HAP-1 (cell line): ENCODE data around the gene ADAMTS12.
"Not testable (repeated sequence)": the region's sequence is repeated elsewhere in the genome, so short reads cannot be mapped to it uniquely, and the experiment has no call there.

Experiments used
- DNase-seq, 2 experiments: peaks; one replicate each; pipeline ENCODE4 v3.0.0-alpha.2; 2016 to 2020; ENCODE audit warnings: low spot score in 2 of 2
- H3K27me3 ChIP-seq: fragments of 250-450 bp; sonication (Bioruptor Pico); 2 replicates; pipeline ENCODE4 v1.5.1; 2020; ENCODE audit warnings: low read depth, mild to moderate bottlenecking, moderate library complexity
- H3K36me3 ChIP-seq: fragments of 250-450 bp; sonication (Bioruptor Pico); replicated peaks from 2 replicates; pipeline ENCODE4 v1.5.1; 2020; ENCODE audit warnings: mild to moderate bottlenecking
- H3K4me1 ChIP-seq: fragments of 250-450 bp; sonication (Bioruptor Pico); 2 replicates; pipeline ENCODE4 v1.5.1; 2020; ENCODE audit warnings: mild to moderate bottlenecking
- H3K4me3 ChIP-seq: fragments of 250-450 bp; sonication (Bioruptor Pico); 2 replicates; pipeline ENCODE4 v1.5.1; 2020; ENCODE audit warnings: mild to moderate bottlenecking, moderate library complexity
- H3K9me3 ChIP-seq: fragments of 250-450 bp; sonication (Bioruptor Pico); 2 replicates; pipeline ENCODE4 v1.5.1; 2020; ENCODE audit warnings: mild to moderate bottlenecking, moderate library complexity
- in situ Hi-C: fragments of 300-500 bp; cut with MboI; formaldehyde crosslinking; loops from 3 replicates; pipeline ENCODE4 v1.14.3; 2020; ENCODE audit warnings: low sequenced_read_pairs, inconsistent platforms, mixed read lengths

ADAMTS12 gene

DNA sequence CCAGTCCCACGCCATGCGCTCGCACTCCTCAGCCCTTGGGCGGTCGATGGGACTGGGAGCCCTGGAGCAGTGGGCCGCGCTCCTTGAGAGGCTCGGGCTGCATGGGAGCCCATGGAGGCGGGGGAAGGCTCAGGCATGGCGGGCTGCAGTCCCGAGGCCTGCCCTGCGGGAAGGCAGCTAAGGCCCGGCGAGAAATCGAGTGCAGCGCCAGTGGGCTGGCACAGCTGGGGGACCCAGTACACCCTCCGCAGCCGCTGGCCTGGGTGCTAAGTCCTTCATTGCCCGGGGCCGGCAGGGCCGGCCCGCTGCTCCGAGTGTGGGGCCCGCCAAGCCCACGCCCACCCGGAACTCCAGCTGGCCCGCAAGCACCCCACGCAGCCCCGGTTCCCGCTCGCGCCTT lies 376.4 kb downstream of the ADAMTS12 start:
- in situ Hi-C loops, DNase-seq, H3K9me3 ChIP-seq, H3K27me3 ChIP-seq, H3K4me1 ChIP-seq, H3K4me3 ChIP-seq, H3K36me3 ChIP-seq: not testable (repeated sequence)

DNA sequence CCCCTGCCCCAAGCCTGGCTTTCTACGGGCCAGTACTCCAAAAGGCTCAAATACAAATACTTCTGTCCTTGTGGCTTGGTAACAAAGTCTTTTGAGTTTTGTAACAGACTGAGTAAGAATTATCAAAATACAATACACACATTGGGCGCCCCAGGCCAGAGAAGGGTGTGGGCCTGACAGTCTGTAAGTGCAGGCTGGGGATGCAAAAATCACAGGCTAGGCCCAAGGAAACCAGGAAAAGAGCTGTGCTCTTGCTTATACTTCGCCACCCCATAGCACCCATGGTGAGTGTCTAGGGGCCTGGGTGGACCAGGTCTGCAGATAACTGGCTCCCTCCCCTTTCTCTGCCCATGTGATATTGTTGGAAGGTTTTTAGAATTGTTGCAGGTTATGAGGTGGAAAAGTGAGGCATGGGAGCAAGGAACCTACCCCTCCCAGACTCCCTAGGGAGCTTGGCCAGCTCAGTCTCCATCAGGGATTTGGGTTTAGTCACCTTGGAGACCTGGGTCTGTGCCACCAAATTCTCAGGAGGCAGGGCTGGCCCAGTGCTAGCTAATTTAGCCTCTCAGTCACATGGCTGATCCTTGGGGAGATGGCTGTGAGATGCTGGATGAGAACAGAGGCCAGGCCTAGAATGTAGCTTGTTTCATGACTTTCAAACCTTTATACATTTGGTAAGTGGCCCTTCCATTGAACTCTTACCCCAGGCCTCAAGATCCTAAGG lies 378.2 kb downstream of the ADAMTS12 start:
- in situ Hi-C loops: no loop called here
- H3K27me3 ChIP-seq: no peaks in the 10 kb centered on the region
- H3K36me3 ChIP-seq: no peaks in the 10 kb centered on the region
- no peak overlapping the region for H3K4me3 ChIP-seq
- no peak for DNase-seq
- no peaks in the 10 kb centered on the region for H3K4me1 ChIP-seq
- no peaks in the 10 kb centered on the region for H3K9me3 ChIP-seq

DNA sequence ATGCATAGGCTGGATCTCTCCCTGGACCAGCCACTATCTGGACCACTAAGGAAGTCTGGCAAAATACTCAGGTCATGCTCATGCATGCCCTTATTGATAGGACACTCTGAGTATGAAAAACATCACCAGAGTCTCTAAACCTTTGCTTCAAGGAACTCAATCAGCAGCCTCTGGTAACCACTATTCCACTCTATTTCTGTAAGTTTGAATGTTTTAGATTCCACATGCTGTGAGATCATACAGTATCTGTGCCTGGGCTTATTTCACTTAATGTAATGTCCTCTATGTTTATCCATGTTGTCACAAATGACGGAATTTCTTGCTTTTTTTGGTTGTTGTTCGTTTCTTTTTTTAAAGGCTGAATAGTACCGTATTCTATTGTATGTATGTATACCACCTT lies 382.8 kb downstream of the ADAMTS12 start:
- Histone ChIP-seq H3K27me3 (no peaks in the 10 kb centered on the region), H3K9me3 (no peaks in the 10 kb centered on the region), H3K4me1 (no peaks in the 10 kb centered on the region), H3K4me3 (no peak overlapping the region), H3K36me3 (no peaks in the 10 kb centered on the region)
- no peak for DNase-seq
- in situ Hi-C loops: no loop called here

DNA sequence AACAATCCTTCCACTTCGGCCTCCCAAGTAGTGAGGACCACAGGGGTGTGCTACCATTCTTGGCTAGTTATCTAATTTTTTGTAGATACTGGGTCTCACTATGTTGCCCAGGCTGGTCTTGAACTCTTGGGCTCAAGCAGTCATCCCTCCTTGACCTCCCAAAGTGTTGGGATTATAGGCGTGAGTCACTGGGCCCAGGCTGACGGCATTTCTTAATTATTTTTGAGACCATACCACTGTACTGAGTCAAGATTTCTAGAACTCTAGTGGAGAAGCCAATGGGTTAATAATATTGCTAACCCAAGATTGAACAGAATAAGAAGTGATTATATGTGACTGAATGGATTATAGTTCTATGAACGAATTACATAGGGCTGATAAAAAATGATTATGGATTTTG lies 384.4 kb downstream of the ADAMTS12 start:
- no peaks in the 10 kb centered on the region for H3K9me3 ChIP-seq
- DNase-seq: no peak
- H3K36me3 ChIP-seq: no peaks in the 10 kb centered on the region
- in situ Hi-C loops: no loop called here
- no peaks in the 10 kb centered on the region for H3K4me1 ChIP-seq
- H3K27me3 ChIP-seq: no peaks in the 10 kb centered on the region
- no peak overlapping the region for H3K4me3 ChIP-seq

DNA sequence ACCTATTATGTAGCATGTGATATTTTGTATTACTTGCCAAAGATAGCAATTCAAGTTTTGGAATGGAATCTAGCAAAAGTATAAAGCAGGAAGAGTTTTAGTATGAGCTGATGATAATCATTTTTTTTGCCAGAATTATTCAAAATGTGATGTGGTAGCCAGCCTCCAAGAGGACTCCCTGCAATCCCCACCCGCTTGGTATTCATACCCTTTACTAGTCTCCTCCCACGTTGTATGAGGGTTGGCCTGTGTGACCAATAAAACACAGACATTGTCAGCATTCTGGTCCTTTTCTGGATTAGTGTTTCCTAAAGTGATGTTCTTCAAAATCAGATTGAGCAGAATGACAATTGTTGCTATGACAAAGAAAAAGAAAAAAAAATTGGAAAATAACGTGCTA lies 387.2 kb downstream of the ADAMTS12 start:
- in situ Hi-C loops: no loop called here
- no peaks in the 10 kb centered on the region for H3K9me3 ChIP-seq
- no peaks in the 10 kb centered on the region for H3K36me3 ChIP-seq
- no peak overlapping the region for H3K4me3 ChIP-seq
- no peaks in the 10 kb centered on the region for H3K27me3 ChIP-seq
- no peak for DNase-seq
- peaks cover 3% of the 10 kb centered on the region for H3K4me1 ChIP-seq

DNA sequence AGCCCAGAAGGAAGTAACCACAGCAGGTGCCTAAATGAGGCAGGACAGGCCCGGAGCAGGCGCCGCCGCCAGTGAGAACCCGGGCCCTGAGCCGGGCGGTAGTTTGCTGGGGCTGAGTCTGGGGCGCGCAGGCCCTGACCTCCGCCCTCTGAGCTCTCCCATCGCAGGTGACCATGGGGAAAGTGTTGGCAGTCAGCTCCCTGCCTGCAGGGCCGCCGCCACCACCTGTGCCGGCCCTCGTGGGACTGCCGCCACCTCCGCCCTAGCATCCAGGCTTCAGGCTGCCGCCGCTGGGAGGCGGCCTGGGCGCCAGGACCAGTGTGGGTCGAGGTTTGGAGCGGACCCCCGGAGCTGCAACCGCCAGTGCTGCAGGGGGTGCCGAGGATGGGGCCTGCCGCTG lies 389.9 kb downstream of the ADAMTS12 start:
- no peak for DNase-seq
- in situ Hi-C loops: no loop called here
- Histone ChIP-seq H3K27me3 (no peaks in the 10 kb centered on the region), H3K9me3 (no peaks in the 10 kb centered on the region), H3K36me3 (no peaks in the 10 kb centered on the region), H3K4me3 (no peak overlapping the region), H3K4me1 (peaks cover 11% of the 10 kb centered on the region)

DNA sequence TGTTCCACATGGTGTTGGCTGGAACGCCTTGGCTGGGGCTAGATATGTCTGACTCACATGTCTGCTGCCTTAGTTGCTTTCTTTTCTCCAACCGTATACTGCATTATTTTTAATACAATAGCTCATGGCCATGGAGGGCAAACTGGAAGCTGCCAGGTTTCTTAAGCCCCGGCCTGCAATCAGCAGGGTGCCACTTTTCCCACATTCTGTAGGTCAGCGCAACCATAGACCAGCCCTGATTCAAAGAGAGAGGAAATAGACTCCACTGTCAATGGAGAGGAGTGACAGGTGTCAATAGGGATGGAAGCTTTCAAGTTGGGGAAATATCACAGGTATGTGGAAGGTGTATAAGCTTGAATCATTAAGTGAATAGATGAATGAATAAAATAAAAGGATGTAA lies 390.5 kb downstream of the ADAMTS12 start:
- in situ Hi-C loops: no loop called here
- peaks cover 11% of the 10 kb centered on the region for H3K4me1 ChIP-seq
- no peaks in the 10 kb centered on the region for H3K36me3 ChIP-seq
- 0 out of 2 replicates have a peak, but pooled peaks cover 2% of the 10 kb centered on the region for H3K9me3 ChIP-seq
- no peaks in the 10 kb centered on the region for H3K27me3 ChIP-seq
- DNase-seq: no peak
- H3K4me3 ChIP-seq: no peak overlapping the region

DNA sequence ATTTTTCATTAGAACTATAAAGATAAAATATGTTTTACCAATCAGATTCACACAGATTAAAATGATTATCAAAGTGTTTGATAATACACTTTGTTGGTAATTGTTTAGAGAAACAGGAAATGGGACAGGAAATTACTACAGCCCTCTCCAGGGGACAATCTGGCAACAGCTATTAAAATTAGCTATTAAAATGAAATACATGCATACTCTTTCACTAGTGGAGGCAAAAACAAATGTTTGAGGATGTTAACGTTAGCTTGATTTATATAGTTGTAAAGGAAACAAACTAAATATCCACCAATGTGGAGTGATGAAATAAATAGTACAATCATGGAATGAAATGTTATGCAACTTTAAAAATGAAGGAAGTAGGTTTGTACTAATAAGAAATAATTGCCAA lies 397.3 kb downstream of the ADAMTS12 start:
- Histone ChIP-seq H3K36me3 (no peaks in the 10 kb centered on the region), H3K4me1 (peaks cover 30% of the 10 kb centered on the region), H3K27me3 (no peaks in the 10 kb centered on the region), H3K9me3 (0 out of 2 replicates have a peak, but pooled peaks cover 5% of the 10 kb centered on the region), H3K4me3 (no peak overlapping the region)
- in situ Hi-C loops: no loop called here
- DNase-seq: no peak

DNA sequence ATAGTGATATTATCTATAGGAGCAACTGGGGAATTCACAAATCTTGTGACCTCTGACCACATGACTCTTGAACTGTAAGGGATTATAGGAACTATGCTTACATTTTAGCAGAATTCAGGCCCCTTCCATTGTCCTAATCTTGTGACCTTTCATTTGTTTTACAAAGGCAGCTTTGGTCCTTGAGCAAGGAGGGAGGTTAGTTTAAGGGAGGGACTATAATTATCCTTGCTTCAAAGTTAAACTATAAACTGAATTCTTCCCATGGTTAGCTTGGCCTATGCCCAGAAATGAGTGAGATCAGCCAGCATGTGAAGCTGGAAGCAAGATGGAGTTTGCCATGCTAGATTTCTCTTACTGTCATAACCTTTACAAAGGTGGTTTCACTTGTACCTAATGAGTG lies 399.8 kb downstream of the ADAMTS12 start:
- no peaks in the 10 kb centered on the region for H3K36me3 ChIP-seq
- H3K27me3 ChIP-seq: no peaks in the 10 kb centered on the region
- in situ Hi-C loops: no loop called here
- no peak overlapping the region for H3K4me3 ChIP-seq
- H3K9me3 ChIP-seq: 0 out of 2 replicates have a peak, but pooled peaks cover 5% of the 10 kb centered on the region
- peak; percentile 37 to 90 for DNase-seq
- peaks cover 25% of the 10 kb centered on the region for H3K4me1 ChIP-seq

DNA sequence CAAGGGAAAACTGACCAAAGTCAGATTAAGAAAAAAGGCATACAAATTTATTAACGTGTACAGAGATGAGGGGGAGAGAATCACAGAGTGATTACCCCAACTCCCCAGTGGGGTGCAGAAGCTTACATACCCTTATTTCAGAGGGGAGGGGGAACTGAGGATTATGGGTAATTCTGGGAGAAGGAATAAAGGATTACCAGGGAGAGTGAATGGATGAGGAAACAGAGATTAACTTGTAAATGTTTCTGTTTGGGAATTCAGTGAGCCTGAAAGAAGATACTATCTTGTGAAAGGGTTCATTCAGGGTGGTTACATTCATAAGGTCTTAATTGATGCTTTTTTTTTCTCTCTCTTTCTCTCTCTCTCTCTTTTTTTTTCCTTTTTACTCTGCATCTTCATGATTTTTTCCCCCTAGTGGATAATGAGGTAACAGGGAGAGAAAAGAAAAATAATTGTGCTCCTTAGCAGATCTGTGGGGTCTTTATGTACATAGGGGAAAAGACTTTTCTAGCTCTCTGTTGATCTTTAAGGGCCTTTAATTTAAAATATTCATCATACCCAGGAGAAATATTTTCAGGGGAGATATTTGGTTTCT lies 401.6 kb downstream of the ADAMTS12 start:
- Histone ChIP-seq H3K36me3 (no peaks in the 10 kb centered on the region), H3K27me3 (no peaks in the 10 kb centered on the region), H3K9me3 (0 out of 2 replicates have a peak, but pooled peaks cover 3% of the 10 kb centered on the region), H3K4me3 (no peak overlapping the region), H3K4me1 (peaks cover 26% of the 10 kb centered on the region)
- in situ Hi-C loops: no loop called here
- peak in 1 of 2 experiments; percentile 80 for DNase-seq

DNA sequence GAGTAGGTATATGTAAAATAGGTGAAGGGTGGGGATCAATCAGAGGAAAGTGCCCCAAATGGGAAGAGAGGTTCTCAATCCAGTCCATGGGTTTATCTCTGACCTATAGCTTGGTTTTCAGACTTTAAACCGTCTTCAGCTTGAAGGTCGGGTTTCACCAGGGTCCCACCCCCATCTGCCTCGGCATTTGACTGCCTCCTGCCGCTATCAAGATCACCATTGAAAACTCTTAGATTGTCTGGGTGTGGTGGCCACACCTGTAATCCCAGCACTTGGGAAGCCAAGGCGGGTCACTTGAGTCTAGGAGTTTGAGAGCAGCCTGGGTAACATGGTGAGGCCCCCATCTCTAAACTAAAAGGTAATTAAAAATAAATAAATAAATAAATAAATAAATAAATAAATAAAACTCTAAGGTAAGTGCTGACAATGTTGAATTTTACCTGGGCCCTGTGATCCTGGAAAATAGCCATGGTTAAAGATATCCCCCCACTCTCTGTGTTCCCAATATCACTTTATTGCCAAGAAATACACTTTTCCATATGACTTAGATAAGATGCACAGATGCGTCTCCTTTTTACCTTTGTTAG lies 402.2 kb downstream of the ADAMTS12 start:
- in situ Hi-C loops: no loop called here
- Histone ChIP-seq H3K9me3 (0 out of 2 replicates have a peak, but pooled peaks cover 3% of the 10 kb centered on the region), H3K4me3 (no peak overlapping the region), H3K27me3 (no peaks in the 10 kb centered on the region), H3K4me1 (peaks cover 26% of the 10 kb centered on the region), H3K36me3 (no peaks in the 10 kb centered on the region)
- DNase-seq: no peak

DNA sequence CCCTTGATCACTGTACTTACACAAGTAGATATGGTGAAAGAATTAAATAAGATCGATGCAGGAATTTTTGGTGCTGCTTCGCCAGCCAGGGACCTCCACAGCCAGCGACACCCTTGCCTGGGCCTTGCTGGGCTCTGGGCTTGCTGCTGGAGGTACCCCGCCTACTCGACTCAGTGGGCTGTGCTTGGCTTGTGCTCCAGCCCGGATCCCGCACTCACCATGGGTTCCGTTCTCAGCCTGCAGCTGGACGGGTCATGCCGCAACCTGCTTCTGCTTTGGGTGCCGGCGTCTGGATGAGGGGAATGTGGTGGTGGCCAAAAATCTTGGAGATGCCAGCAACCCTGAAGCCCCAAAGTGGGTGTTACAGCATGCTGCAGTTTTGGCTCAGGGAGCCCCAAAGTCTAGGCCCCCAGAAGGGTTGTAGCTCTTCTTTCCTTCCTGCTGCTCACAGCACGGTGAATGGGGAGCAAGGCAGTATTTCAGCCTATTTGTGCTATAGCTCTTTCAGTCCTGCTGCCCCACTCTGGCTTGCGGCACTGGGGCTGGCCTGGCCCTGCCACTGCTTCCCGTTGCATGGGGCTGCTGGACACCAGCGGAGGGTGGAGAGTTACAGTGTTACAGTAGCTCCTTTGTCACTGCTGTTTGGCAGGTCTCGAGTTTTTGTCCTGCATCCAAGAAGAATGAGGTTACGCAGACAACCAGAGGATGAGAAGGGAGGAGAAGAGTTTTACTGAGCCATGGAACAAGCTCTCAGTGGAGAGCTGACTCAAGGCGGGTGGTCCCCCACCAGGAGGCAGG lies 403.0 kb downstream of the ADAMTS12 start:
- Histone ChIP-seq H3K4me3 (no peak overlapping the region), H3K36me3 (no peaks in the 10 kb centered on the region), H3K4me1 (peaks cover 26% of the 10 kb centered on the region), H3K9me3 (0 out of 2 replicates have a peak, but pooled peaks cover 3% of the 10 kb centered on the region), H3K27me3 (no peaks in the 10 kb centered on the region)
- in situ Hi-C loops: no loop called here
- no peak for DNase-seq

DNA sequence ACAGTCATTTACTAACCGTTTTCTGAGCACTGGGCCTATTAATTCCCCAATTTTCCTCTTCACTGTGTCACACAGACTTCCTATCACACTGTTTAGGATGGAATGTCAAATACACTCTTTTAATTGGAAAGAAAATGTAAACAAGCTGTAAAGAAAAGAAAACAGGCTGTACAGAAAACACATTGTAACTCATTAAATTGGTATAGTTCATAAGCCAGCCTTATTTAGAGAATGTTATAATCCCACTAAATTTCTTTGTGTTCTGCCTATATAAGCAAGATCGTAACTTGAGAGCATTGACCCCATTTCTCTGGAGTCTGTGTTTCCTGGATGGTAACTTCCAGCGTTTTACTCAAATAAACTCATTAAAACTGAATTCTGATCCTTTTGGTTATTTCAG lies 404.6 kb downstream of the ADAMTS12 start:
- Histone ChIP-seq H3K4me3 (no peak overlapping the region), H3K27me3 (no peaks in the 10 kb centered on the region), H3K9me3 (0 out of 2 replicates have a peak, but pooled peaks cover 3% of the 10 kb centered on the region), H3K4me1 (peaks cover 22% of the 10 kb centered on the region), H3K36me3 (no peaks in the 10 kb centered on the region)
- no peak for DNase-seq
- in situ Hi-C loops: no loop called here

DNA sequence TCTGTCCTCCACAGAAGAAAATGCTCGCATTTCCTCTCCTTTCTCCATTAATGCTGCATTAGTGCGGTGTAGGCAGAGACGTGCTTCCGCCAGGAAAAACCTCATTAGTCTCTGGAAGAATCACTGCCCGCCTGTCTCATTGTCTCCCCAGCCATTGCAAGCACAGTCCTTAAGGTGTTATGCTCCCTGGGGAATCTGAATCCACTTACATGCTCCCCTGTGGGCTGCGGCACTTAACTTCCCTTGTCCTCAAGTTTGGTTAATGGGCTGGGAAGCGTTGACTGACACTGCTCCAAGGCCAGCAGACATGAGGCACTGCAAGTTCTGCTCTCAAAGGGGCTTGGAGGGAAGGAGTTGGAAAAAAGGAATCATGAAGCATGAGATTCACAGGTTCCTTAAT lies 409.5 kb downstream of the ADAMTS12 start:
- Histone ChIP-seq H3K36me3 (no peaks in the 10 kb centered on the region), H3K27me3 (no peaks in the 10 kb centered on the region), H3K9me3 (no peaks in the 10 kb centered on the region), H3K4me3 (no peak overlapping the region), H3K4me1 (peaks cover 3% of the 10 kb centered on the region; the same call in 1 of the 2 replicates)
- in situ Hi-C loops: no loop called here
- DNase-seq: no peak
